Loucy (cell line): ENCODE results near the gene GNAI1.

Experiments
- CTCF ChIP-seq: fragments of 200-600 bp; sonication (generic); conservative IDR thresholded peaks from 2 replicates; pipeline ENCODE4 v1.5.1; 2014; ENCODE audit warnings: mild to moderate bottlenecking, antibody characterized with exemption, low read length
- EZH2phosphoT487 ChIP-seq: fragments of 200-600 bp; IDR thresholded peaks from 2 replicates; pipeline ENCODE4 v1.6.1; 2018; ENCODE audit warnings: antibody characterized with exemption, mild to moderate bottlenecking, moderate library complexity, borderline replicate concordance

GRCh38 chr7:80253653-80254052, 119.0 kb downstream of the GNAI1 start:
- TF ChIP-seq CTCF: no peak
- TF ChIP-seq EZH2phosphoT487: no peak
